Stomach (tissue), 9 donors: ENCODE data around the gene MACROD1. TPM values are rescaled to one million over a fixed set of nuclear protein-coding genes. Genes with fewer than 3 reads are reported as not detected.

ENCODE experiments used
- DNase-seq, 2 donors: peaks; one replicate each; pipeline versions ENCODE4 v3.0.0 to v3.0.0-alpha.2; 2013 to 2019
- H3K27ac ChIP-seq, 5 donors: fragments of 200-600 bp in 4 of 5; sonication (generic) in 4 of 5; one replicate each; pipeline ENCODE4 v1.5.1; 2013 to 2019; ENCODE audit warnings: mild to moderate bottlenecking in 1 of 5, moderate library complexity in 1 of 5
- H3K27me3 ChIP-seq, 3 donors: fragments of 200-600 bp; sonication (generic); one replicate each; pipeline ENCODE4 v1.5.1; 2017 to 2019; ENCODE audit warnings: mixed run types in 1 of 3
- H3K36me3 ChIP-seq, 4 donors: fragments of 200-600 bp; sonication (generic); 1 replicate in 3 of 4; 2 replicates in 1 of 4; pipeline ENCODE4 v1.5.1; 2016 to 2019
- H3K4me1 ChIP-seq, 4 donors: fragments of 200-600 bp; sonication (generic); one replicate each; pipeline ENCODE4 v1.5.1; 2016 to 2019
- H3K4me3 ChIP-seq, 4 donors: fragments of 200-600 bp; sonication (generic) in 3 of 4; one replicate each; pipeline ENCODE4 v1.5.1; 2016 to 2019; ENCODE audit warnings: mild to moderate bottlenecking in 1 of 4
- H3K9me3 ChIP-seq, 4 donors: fragments of 200-600 bp; sonication (generic); one replicate each; pipeline ENCODE4 v1.5.1; 2016 to 2019
- CTCF ChIP-seq, 7 experiments: fragments of 450-650 bp in 4 of 7; fragments of 200-600 bp in 3 of 7; sonication (generic) in 3 of 7; IDR thresholded peaks; one replicate each; pipeline ENCODE4 v1.5.1; 2016 to 2019; ENCODE audit warnings: antibody characterized with exemption in 7 of 7, control low read depth in 2 of 7, mild to moderate bottlenecking in 1 of 7
- EP300 ChIP-seq: sonication (generic); formaldehyde crosslinking; IDR thresholded peaks from one replicate; pipeline ENCODE4 v1.6.1; 2017; ENCODE audit warnings: antibody characterized with exemption
- POLR2A ChIP-seq, 4 donors: fragments of 450-650 bp; IDR thresholded peaks; one replicate each; pipeline ENCODE4 v1.6.1; 2016; ENCODE audit warnings: antibody characterized with exemption in 4 of 4, control low read depth in 2 of 4, mild to moderate bottlenecking in 1 of 4, moderate library complexity in 1 of 4
- POLR2AphosphoS5 ChIP-seq, 3 donors: sonication (generic); formaldehyde crosslinking; IDR thresholded peaks; one replicate each; pipeline ENCODE4 v1.6.1; 2016; ENCODE audit warnings: antibody characterized with exemption in 3 of 3
- WGBS, 5 donors: extraction: QIAGEN DNeasy Blood & Tissue Kit in 3 of 5; methylation state at CpG; one replicate each; pipeline versions ENCODE4 v1.1.5 to v1.1.7; 2013 to 2018; 5-methylcytosine and 5-hydroxymethylcytosine counted together
- intact Hi-C: fragments of 100-400 bp; cut with DNase I; formaldehyde crosslinking; loops from one replicate; pipeline ENCODE4 v1.15.1; 2023; ENCODE audit warnings: low total_unique reads
- polyA plus RNA-seq, 3 donors: library from polyadenylated mRNA; stranded (reverse); fragments of 200-250 nt; gene quantifications; one replicate each; pipeline ENCODE4 v1.2.3, GENCODE V29; 2013
- total RNA-seq, 5 donors: library from RNA; depleted of rRNA; stranded (reverse); fragments of >200 nt; gene quantifications; one replicate each; pipeline versions ENCODE4 v1.1.0 to v1.2.3, GENCODE V29; 2014 to 2016
- donor health status: healthy with polysubstance abuse.
- donor health status: Bipolar disorder and iron deficiency.
- donor health status: healthy.

Gene MACROD1
- total and polyA plus RNA-seq, 8 donors, result 18.0 to 283 (median 47.4) TPM

GRCh38 chr11:64151337-64151736 is 14.6 kb downstream of the MACROD1 start:
- intact Hi-C loops, result no loop called here
- 89 to 94% (median 91%) methylated on average over 8 of the region's 8 CpGs for WGBS, 5 donors
- Histone ChIP-seq H3K27ac (no peak overlapping the region), H3K27me3 (no peaks in the 10 kb centered on the region), H3K9me3 (no peaks in the 10 kb centered on the region), H3K4me3 (no peak overlapping the region), H3K4me1 (peaks cover 14 to 48% (median 32%) of the 10 kb centered on the region in 4 donors), H3K36me3 (peaks cover 0 to 8% (median 1%) of the 10 kb centered on the region in 4 donors)
- TF ChIP-seq POLR2A (IDR thresholded peaks at IDR 0.05) (no peak), POLR2AphosphoS5 (IDR thresholded peaks at IDR 0.05) (no peak)
- no peak for DNase-seq

GRCh38 chr11:64150481-64151239 is 15.3 kb downstream of the MACROD1 start:
- H3K27ac ChIP-seq, result peak overlapping the region in 1 of 5 donors; percentile 8
- peak; percentile 56 to 70 for DNase-seq
- intact Hi-C loops, result no loop called here

GRCh38 chr11:64150051-64150450 is 15.9 kb downstream of the MACROD1 start:
- TF ChIP-seq EP300 (no peak), POLR2AphosphoS5 (IDR thresholded peaks at IDR 0.05) (no peak), POLR2A (IDR thresholded peaks at IDR 0.05) (no peak), CTCF (IDR thresholded peaks at IDR 0.05) (no peak)
- no peaks in the 10 kb centered on the region for H3K27me3 ChIP-seq
- H3K36me3 ChIP-seq, result peaks cover 0 to 8% (median 1%) of the 10 kb centered on the region in 4 donors
- peaks cover 14 to 48% (median 34%) of the 10 kb centered on the region in 4 donors for H3K4me1 ChIP-seq
- DNase-seq, result no peak
- WGBS, 5 donors, result 88 to 93% (median 89%) methylated on average over 14 to 15 of the region's 15 CpGs
- H3K27ac ChIP-seq, result no peak overlapping the region
- intact Hi-C loops, result no loop called here
- H3K4me3 ChIP-seq, result no peak overlapping the region
- no peaks in the 10 kb centered on the region for H3K9me3 ChIP-seq

More at GRCh38 chr11:64150481-64151239, 15.3 kb downstream of the MACROD1 start:
- Histone ChIP-seq H3K36me3 (peaks cover 0 to 8% (median 1%) of the 10 kb centered on the region in 4 donors), H3K27me3 (no peaks in the 10 kb centered on the region), H3K9me3 (no peaks in the 10 kb centered on the region), H3K4me3 (no peak overlapping the region), H3K4me1 (peaks cover 14 to 48% (median 34%) of the 10 kb centered on the region in 4 donors)
- TF ChIP-seq POLR2AphosphoS5 (IDR thresholded peaks at IDR 0.05) (no peak), CTCF (IDR thresholded peaks at IDR 0.05) (no peak), EP300 (no peak), POLR2A (IDR thresholded peaks at IDR 0.05) (no peak)
- WGBS, 5 donors, result 53 to 74% (median 63%) methylated on average over 5 to 24 of the region's 24 CpGs

- 75 to 84% (median 83%) methylated on average over 21 to 25 of the region's 25 CpGs for WGBS, 5 donors
- peak overlapping the region in 1 of 4 donors; percentile 31 for H3K4me3 ChIP-seq
- H3K27ac ChIP-seq, result peak overlapping the region in 1 of 5 donors; percentile 76
- peaks cover 0 to 8% (median 1%) of the 10 kb centered on the region in 4 donors for H3K36me3 ChIP-seq
- intact Hi-C loops, result loop anchor here (2.0 kb wide), 1 partner anchor 148 kb away; no protein-coding TSS in a partner anchor
- DNase-seq, result no peak
- no peaks in the 10 kb centered on the region for H3K27me3 ChIP-seq
- peaks cover 14 to 48% (median 34%) of the 10 kb centered on the region in 4 donors for H3K4me1 ChIP-seq
- no peaks in the 10 kb centered on the region for H3K9me3 ChIP-seq
- TF ChIP-seq CTCF (IDR thresholded peaks at IDR 0.05) (peak in 2 of 7 experiments; percentile 14 to 46), POLR2AphosphoS5 (IDR thresholded peaks at IDR 0.05) (no peak)
Measured at GRCh38 chr11:64148917-64149617, 16.8 kb downstream of the MACROD1 start.
